Measurements from ENCODE around the gene BSG.
A peak's percentile ranks its signal among the peaks of the same experiment; 100 is the strongest.
"Not testable (repeated sequence)": the region's sequence is repeated elsewhere in the genome, so short reads cannot be mapped to it uniquely, and the experiment has no call there.

Gene BSG

DNA sequence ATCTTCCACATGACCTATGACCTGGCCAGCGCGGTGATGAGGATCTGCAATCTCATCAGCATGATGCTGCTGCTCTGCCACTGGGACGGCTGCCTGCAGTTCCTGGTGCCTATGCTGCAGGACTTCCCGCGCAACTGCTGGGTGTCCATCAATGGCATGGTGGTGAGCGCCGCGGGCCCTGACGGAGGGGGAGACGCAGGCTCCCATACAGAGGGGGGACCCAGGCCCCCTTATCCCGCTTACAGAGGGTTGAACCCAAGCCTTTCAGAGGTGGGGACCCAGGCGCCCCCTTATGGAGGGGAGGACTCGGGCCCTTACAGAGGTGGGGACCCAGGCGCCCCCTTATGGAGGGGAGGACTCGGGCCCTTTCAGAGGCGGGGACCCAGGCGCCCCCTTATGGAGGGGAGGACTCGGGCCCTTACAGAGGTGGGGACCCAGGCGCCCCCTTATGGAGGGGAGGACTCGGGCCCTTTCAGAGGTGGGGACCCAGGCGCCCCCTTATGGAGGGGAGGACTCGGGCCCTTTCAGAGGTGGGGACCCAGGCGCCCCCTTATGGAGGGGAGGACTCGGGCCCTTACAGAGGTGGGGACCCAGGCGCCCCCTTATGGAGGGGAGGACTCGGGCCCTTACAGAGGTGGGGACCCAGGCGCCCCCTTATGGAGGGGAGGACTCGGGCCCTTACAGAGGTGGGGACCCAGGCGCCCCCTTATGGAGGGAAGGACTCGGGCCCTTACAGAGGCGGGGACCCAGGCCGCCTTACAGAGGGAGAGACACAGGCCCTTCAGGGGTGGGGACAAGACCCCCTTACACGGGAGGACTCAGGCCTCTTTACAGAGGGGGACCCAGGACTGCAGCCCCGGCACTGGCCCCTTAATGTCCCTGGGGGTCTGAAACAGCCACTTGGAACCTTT is 32.9 kb downstream of the BSG start:
- DNase-seq = not testable (repeated sequence)

DNA sequence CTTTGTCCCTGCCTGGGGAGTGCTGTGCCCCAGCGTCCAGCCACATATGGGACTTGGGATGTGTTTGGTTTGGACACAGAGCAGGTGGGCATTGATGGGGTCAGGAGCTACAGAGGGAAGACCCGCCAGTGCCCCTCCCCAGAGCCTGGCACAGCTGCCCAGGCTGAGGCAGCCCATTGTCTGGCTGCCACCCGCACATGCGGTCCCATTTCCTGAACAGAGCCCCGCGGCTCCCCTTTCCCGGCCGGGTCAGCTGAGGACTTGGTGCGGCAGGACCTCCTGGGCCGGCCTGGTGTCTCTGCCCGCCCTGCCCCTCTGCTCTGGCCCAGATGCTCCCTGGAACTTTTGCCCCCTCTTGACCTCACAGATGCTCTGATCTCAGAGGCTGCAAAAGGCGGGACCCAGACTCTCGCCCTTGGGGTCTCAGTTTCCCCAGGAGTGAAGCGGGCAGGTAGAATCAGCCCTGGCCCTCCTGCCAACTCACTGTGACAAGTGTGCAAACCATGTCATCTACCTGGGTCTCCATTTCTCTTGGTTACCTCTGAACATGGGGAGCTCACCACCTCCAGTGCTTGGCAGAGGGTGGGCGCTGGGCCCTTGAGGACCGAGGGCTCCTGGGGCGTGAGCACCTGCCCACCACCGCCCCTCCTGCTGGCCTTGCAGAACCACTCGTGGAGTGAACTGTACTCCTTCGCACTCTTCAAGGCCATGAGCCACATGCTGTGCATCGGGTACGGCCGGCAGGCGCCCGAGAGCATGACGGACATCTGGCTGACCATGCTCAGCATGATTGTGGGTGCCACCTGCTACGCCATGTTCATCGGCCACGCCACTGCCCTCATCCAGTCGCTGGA is 35.1 kb downstream of the BSG start:
- no peak for DNase-seq

DNA sequence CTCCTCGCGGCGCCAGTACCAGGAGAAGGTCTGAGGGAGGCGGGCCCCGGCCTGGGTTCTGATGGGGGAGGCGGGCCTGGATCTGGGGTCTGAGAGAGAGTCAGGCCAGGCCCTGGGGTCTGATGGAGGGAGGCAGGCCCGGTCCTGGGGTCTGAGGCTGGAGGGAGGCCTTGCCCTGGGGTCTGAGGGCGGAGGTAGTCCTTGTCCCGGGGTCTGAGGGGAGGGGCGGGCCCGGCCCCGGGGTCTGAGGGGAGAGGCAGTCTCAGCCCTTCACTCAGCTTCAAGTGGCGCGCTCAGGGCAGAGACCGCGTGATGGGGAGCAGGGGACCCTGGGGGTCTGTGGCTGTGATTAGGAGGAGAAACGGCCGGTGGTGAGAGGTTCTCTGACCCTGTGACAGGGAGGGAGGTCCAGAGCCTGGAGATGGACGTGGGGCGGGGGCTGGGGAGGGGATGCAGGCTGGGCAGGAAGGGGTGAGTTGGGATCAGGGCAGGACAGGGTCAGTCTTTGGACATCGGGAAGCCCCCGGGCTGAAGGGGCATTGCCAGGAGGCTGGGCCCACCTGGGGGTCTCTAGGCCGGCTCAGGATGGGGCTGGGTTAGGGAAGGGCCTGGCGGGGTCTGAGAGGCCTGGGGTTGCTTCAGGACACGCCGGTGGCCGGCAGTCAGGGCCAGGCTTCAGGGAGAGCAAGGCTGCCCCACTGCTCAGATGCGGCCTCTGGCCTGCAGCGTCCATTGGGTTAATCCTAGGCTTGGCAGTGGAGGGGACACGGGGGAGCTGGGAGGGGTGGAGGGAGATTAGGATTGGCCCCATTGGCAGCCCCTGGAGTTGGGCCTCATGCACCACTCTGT is 36.0 kb downstream of the BSG start:
- DNase-seq = no peak

DNA sequence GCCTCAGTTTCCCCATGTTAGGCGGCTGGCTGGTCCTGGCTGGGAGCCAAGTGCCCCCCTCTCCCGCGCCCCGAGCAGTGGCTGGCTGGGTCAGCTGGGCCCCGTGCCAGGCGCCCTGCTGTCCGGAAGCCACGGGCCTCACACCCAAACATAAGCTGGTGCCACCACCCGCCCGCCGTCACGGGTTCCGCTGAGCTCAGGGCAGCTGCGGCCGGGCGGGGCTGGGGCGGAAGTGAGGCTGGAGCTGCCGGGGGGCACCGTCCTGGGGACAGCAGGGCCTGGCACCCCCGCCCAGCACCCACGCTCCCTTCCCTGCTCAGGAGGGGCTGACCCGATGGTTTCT is 36.6 kb downstream of the BSG start:
- peak; percentile 63 to 66 for DNase-seq

DNA sequence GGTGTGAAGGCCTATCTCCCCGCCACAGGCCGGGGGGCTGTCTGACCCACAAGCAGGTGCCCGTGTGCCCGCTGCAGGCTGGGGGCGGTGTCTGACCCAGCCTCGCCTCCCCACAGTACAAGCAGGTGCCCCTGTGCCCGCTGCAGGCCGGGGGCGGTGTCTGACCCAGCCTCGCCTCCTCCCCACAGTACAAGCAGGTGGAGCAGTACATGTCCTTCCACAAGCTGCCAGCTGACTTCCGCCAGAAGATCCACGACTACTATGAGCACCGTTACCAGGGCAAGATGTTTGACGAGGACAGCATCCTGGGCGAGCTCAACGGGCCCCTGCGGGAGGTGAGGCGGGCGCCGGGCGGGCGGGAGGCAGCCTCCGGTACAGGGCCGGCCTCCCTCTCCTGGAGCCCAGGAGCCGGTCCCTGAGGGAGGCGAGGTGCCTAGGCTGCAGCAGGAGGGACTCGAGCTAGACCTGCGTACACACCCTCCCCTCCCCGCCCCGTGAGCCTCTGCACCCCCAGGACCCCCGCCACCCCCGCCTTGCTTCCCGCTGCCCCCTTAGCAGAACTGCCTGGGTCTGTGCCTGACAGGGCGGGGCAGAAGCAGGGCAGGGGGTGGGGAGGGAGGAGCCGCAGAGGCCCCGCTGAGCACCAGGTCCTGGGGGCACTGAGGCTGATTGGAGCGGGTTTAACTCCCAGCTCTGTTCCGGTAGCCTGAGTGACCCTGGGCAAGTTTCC is 37.8 kb downstream of the BSG start:
- no peak for DNase-seq

DNA sequence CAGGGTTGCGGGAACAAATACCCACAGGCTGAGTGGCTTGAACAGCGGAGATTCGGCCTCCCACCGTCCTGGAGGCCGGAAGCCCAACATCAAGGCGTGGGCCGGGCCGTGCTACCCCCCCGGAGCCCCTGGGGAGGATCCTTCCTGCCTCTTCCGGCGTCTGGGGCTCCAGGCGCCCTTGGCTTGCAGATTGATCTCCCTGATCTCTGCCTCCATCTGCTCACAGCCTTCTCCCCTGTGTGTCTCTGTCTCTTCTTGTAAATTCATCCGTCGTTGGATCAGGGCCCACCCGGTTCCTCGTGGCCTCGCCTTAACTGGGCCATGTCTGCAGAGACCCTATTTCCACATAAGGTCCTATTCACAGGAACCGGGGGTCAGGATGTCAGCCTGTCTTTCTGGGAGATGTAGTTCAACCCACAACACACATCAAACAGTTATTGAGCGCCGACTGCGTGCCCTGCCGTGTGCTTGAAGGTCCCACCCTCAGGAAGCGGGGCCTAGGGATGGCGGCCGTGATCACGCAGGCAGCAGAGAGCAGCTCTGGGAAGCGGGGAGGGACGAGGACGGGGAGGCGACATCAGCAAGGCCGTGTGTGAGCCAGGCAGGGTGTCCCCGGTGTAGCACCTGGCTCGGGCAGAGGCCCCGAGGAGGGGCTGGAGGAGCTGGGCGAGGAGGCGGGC is 38.5 kb downstream of the BSG start:
- DNase-seq = peak in 1 of 2 donors; percentile 3

DNA sequence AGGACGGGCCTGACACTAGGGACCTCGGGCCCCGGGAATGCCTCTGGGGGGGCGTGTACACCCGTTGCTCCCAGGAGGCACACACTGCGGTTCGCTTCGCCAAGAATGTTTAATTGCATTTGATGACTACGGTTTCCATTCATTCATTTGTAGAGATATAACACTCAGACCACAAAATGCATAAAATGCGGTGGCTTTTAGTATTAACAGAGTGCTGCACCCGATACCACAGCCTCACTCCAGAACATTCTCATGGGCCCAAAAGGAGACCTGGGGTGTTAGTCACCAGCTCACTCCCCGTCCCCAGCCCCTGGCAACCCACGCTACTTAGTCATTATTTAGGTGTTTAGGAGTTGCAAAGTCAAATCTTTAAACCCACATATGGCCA is 39.1 kb downstream of the BSG start:
- DNase-seq = no peak

DNA sequence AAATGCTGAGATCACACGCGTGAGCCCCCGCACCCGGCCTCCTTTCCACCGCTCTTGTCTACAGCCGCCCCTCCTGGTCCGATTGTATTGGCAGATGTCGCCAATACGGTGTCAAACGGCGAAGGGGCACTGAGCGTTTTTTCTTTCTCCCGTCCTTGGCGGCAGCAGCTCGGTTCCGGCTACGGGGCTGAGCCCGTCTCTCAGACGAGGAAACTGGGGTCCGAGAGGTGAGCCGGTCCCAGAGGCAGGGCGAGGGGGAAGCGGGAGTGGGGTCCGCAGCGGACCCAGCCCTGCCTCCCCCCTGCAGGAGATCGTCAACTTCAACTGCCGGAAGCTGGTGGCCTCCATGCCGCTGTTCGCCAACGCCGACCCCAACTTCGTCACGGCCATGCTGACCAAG is 40.5 kb downstream of the BSG start:
- no peak for DNase-seq

DNA sequence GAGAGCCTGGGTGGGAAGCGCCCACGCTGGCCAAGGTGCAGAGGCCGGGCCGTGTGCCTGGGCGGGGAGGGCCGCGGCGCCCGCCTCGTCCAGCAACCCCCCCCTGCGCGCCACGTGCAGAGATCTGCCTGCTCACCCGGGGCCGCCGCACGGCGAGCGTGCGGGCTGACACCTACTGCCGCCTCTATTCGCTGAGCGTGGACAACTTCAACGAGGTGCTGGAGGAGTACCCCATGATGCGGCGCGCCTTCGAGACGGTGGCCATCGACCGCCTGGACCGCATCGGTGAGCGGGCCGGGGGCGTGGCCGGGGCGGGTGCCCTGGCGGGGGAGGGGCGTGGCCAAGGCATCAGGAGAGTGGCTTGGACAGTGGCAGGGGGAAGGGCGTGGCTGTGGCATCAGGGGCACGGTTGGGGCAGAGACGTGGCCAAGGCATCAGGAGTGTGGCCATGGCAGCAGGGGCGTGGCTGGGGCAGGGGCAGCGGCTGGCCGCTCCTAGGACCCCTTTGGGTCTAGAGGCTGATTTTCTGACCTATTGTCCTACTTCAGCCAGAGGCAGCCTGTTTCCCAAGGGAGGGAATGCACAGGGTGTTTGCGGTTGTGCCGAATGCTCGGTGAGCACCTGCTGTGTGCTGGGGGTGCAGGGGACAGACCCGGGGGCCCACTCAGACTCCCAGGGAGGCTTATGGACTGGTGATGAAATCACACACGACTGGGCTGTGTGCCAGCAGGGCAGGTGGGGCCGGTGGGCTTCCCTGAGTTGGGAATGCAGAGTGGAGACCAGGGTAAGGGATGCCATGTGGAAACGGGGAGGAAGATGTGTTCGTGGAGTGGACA is 41.6 kb downstream of the BSG start:
- DNase-seq = no peak

DNA sequence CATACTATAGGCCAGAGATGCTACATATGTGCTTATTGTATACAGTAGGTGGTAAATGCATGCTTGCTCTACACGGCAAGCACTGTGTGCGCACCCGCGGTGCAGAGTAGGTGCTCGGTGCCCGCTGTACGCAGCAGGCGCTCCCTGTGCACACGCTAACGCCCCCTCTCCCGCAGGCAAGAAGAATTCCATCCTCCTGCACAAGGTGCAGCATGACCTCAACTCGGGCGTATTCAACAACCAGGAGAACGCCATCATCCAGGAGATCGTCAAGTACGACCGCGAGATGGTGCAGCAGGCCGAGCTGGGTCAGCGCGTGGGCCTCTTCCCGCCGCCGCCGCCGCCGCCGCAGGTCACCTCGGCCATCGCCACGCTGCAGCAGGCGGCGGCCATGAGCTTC is 43.2 kb downstream of the BSG start:
- peak; percentile 17 to 52 for DNase-seq

DNA sequence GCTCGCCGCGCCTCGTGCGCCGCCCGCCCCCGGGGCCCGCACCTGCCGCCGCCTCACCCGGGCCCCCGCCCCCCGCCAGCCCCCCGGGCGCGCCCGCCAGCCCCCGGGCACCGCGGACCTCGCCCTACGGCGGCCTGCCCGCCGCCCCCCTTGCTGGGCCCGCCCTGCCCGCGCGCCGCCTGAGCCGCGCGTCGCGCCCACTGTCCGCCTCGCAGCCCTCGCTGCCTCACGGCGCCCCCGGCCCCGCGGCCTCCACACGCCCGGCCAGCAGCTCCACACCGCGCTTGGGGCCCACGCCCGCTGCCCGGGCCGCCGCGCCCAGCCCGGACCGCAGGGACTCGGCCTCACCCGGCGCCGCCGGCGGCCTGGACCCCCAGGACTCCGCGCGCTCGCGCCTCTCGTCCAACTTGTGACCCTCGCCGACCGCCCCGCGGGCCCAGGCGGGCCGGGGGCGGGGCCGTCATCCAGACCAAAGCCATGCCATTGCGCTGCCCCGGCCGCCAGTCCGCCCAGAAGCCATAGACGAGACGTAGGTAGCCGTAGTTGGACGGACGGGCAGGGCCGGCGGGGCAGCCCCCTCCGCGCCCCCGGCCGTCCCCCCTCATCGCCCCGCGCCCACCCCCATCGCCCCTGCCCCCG is 43.8 kb downstream of the BSG start:
- no peak for DNase-seq

DNA sequence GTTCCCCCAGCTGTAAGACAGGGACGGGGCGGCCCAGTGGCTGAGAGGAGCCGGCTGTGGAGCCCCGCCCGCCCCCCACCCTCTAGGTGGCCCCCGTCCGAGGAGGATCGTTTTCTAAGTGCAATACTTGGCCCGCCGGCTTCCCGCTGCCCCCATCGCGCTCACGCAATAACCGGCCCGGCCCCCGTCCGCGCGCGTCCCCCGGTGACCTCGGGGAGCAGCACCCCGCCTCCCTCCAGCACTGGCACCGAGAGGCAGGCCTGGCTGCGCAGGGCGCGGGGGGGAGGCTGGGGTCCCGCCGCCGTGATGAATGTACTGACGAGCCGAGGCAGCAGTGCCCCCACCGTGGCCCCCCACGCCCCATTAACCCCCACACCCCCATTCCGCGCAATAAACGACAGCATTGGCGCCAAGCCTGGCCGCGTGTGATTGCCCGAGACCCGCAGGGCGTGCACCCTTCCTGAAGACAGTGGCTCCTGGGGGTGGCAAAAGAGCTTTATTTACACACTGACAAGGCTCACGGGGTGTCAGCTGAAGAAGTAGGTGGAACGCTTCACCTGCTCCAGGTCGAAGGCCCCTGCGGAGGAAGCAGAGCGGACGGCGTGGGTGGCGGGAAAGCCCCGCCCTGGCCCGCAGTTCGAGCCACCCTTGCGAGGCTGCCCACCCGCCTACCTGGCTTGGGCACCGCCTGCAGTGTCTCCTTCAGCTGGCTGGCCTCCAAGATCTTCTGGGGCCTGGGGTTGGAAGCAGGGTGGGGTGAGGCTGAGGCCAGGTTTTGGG is 44.5 kb downstream of the BSG start:
- no peak for DNase-seq

DNA sequence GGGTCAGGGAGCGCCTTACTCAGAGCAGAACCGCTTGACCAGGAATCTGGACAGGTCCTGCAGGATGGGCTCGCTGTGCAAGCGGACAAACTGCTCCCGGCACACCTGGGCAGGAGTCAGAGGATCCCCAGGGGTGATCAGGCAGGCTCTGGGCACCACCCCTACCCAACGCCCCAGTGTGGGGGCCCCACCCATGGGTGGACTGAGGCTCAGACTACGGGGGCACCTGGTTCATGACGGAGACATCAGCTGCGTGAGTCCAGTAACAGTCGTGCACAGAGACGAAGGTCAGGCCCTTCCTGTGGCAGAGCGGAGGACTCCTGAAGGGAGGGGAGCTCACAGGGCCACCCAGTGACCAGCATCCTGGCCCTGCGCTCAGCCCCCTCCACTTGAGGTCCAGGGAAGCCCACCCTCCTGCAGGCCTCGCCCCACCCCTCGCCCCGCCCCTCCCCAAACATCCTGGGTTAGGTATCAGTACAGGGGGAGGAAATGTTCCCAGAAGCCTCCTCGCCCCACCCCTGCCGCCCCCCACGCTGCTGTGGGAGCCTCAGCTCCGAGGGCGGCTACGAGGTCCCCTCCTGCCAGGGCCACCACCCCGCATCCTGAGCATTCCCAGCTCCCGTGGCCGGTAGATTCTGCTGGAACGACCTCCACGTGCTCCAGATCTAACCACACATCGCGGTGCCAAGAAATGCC is 45.3 kb downstream of the BSG start:
- no peak for DNase-seq

DNA sequence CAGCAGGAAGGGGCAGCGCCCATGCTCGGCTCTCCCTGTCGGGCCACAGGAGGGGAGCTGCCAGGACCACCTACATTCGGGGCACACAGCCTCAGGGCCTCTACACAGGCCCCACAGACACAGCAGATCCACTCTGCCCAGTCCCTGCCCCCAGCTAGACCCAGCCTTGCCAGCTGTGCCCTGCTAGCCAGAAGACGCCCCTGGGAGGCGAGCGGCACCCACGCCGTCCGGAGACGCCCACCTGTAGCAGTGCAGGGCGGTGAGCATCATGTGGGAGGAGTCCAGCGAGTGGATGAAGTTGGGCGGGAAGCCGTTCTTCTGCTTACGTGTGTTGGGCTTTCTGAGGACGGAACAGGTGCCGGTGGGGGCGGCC is 45.8 kb downstream of the BSG start:
- no peak for DNase-seq

DNA sequence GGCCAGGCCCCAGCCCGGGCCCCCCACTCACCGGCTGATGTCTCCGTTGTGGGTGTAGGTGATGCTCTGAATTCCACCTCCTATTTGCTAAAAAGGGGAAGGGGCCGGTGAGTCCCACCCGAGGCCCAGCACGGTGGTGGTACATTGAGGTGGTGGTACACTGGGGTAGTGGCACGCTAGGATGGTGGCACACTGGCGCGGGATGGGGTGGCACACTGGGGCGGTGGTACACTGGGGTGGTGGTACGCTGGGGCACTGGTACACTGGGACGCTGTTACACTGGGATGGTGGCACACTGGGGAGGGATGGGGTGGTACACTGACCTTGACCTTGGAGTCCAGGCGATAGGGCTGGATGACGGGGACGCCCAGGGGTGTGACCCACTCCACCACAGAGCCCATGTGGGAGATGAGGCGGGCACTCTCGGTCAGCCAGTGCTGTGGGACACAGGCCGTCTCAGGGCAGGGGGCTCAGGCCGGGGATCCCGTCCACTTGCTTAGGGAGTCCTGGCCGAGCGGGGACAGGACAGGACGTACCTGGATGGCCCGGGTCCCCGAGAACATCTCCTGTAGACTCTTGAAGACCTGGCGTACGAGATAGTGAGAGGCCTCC is 46.4 kb downstream of the BSG start:
- DNase-seq = no peak

DNA sequence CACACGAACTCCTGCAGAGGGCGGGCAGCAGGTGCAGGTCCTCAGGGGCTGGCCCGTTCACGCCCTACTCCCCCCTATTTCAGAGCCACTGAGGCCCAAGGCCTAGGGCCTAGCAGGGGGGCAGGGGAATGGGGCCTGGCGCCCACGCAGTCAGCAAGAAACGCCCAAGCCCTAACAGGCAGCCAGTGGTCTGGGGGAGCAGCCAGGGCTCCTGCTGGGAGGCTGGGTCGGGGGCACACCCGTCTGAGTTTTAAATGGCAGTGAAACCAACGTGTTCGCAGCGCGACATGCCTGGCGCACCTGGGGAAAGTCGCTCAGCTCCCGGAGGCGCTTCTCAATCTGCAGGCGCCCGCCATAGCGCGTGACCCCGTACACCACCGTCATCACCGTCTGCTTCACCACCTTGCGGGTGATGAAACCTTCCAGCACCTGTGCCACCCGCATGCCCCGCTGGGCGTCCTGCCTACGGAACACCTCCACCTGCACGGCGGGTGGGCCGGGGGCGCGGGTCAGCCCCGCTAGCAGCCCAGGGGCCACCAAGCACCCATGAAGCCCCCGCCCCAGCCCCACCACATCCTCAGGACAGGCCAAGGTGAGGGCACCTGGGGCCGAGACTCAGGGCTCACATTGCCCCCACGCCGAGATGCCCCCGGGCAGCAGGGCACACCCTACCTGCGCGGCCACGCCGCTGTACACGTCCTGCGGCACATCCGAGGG is 47.0 kb downstream of the BSG start:
- no peak for DNase-seq

DNA sequence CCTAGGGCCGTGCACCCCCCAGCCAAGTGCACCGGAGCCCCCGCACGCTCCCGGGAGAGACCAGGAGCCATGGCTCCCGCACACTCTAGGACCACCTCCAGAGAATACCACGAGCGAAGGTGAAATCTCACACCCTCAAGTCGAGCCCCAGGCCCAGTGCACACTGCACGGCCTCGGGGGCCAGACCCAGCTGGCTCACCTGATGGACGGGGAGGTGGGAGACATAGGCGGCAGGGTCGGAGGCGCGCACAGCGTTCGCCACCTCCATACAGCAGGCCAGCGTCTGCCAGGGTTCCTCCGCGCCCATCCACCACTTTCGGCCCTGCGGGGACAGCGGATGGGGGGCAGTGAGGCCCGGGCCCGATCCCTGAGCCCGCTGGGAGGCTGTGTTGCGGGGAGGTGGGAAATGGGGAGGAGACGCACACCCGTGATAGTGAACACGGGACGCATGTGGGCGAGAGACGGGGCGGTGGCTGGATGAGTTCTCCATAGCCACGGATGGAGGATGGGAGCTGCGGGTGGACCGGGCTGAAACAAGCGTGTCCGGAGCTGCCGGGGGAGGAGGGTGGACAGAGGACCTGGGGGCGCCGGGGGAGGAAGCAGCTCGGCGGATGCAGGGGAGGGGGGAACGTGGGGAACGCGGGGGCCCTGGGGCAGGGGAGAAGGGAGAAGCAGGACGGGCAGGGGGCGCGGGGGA is 47.9 kb downstream of the BSG start:
- DNase-seq = no peak
